OCI-LY3 (cell line): ENCODE data around the gene DSEL.

Experiments used
- EZH2phosphoT487 ChIP-seq: fragments of 200-600 bp; shearing (Covaris generic); IDR thresholded peaks from 2 replicates; pipeline ENCODE4 v1.6.1; 2018; ENCODE audit warnings: antibody characterized with exemption, mixed run types, low read depth
- TF ChIP-seq, protein P1 (sequence below): fragments of 200-600, 300-600 bp; sonication (generic); IDR thresholded peaks from 2 replicates; pipeline ENCODE4 v1.5.1; 2014; ENCODE audit warnings: antibody characterized with exemption, low read length, low read depth

DNA sequence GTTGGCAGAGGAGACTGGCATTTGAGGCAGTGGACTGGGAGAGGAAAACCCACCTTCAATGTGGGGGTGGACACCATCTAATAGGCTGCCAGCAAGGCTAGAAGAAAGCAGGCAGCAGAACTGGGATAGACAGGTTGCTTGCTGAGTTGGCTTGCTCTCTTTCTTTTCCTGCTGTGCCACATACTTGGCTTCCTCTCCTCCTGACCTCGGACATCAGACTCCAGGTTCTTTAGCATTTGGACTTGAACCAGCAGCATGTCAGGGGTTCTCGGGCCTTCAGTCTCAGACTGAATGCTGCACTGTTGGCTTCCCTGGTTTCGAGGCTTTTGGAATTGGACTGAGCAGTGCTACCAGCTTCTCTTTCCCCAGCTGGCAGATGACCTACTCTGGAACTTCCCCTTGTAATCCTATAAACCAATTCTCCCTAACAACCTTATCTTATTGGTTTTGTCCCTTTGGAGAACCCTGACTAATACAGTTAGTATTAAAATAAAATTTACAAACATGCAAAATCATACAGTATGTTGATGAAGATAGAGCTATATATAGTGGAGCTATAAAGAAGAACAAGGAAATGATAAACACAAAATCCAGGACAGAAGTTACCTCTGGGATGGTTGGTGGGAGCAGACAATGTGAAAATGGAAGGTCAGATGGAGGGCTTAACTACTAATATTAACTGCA, 15.9 kb downstream of the DSEL start:
- no peak for TF ChIP-seq EZH2phosphoT487
- TF ChIP-seq, protein P1, sequence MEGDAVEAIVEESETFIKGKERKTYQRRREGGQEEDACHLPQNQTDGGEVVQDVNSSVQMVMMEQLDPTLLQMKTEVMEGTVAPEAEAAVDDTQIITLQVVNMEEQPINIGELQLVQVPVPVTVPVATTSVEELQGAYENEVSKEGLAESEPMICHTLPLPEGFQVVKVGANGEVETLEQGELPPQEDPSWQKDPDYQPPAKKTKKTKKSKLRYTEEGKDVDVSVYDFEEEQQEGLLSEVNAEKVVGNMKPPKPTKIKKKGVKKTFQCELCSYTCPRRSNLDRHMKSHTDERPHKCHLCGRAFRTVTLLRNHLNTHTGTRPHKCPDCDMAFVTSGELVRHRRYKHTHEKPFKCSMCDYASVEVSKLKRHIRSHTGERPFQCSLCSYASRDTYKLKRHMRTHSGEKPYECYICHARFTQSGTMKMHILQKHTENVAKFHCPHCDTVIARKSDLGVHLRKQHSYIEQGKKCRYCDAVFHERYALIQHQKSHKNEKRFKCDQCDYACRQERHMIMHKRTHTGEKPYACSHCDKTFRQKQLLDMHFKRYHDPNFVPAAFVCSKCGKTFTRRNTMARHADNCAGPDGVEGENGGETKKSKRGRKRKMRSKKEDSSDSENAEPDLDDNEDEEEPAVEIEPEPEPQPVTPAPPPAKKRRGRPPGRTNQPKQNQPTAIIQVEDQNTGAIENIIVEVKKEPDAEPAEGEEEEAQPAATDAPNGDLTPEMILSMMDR, result no peak
